NOMO-1 (cell line): ENCODE measurements around the gene PPAN.
A peak's percentile ranks its signal among the peaks of the same experiment; 100 is the strongest.

Experiments used
- DNase-seq, 2 experiments: peaks; one replicate each; lab custom pipeline; 2025; ENCODE audit not compliant: unreplicated experiment in 2 of 2; lab: John Stamatoyannopoulos, UW

The PPAN gene

GRCh38 chr19:10092648-10093294 is 13.4 kb upstream of the PPAN start:
- DNase-seq, result no peak

GRCh38 chr19:10093295-10094186 is 12.6 kb upstream of the PPAN start:
- no peak for DNase-seq

- no peak for DNase-seq
Observed at GRCh38 chr19:10095622-10095947, 10.6 kb upstream of the PPAN start.

- peak; percentile 86 to 91 for DNase-seq
Observed at GRCh38 chr19:10095948-10096614, 10.1 kb upstream of the PPAN start.

- DNase-seq, result no peak
Observed at GRCh38 chr19:10096615-10096963, 9.6 kb upstream of the PPAN start.

- no peak for DNase-seq
Observed at GRCh38 chr19:10100163-10100785, 5.9 kb upstream of the PPAN start.

- peak in 1 of 2 experiments; percentile 46 for DNase-seq
Observed at GRCh38 chr19:10102787-10103236, 3.4 kb upstream of the PPAN start.

GRCh38 chr19:10104130-10104513 is 2.0 kb upstream of the PPAN start:
- DNase-seq, result no peak

GRCh38 chr19:10104665-10105508 is 1.3 kb upstream of the PPAN start:
- DNase-seq, result no peak

GRCh38 chr19:10105509-10106099 is 558 bp upstream of the PPAN start:
- DNase-seq, result no peak

GRCh38 chr19:10107254-10107653 is 1.1 kb downstream of the PPAN start:
- no peak for DNase-seq

- DNase-seq, result no peak
Observed at GRCh38 chr19:10107817-10108367, 1.7 kb downstream of the PPAN start.

- no peak for DNase-seq
Observed at GRCh38 chr19:10109528-10109927, 3.4 kb downstream of the PPAN start.

GRCh38 chr19:10110076-10110971 is 4.2 kb downstream of the PPAN start:
- no peak for DNase-seq

GRCh38 chr19:10110972-10111317 is 4.8 kb downstream of the PPAN start:
- no peak for DNase-seq

- DNase-seq, result no peak
Observed at GRCh38 chr19:10111405-10111811, 5.2 kb downstream of the PPAN start, which contains the start of gene P2RY11. P2RY11 (plus strand) TSS chr19:10111693; CDS start chr19:10111722, 29 bp downstream.

GRCh38 chr19:10112037-10112761 is 6.0 kb downstream of the PPAN start:
- peak; percentile 19 to 33 for DNase-seq
